Stimulated activated effector memory CD8-positive, alpha-beta T cell treated with anti-CD3 and anti-CD28 coated beads, Interleukin-12 subunit alpha, Interleukin-12 subunit beta, amount 100 ng/mL, for 72 hours (primary cell): ENCODE results near the gene IL1RAP.

Experiments
- ATAC-seq: fragments of 150-1000 bp; cut with Tn5 transposase; 2 replicates; pipeline ENCODE4 v1.10.0; 2021
- DNase-seq, 2 donors: peaks; one replicate each; pipeline ENCODE4 v3.0.0; 2021 to 2022; ENCODE audit warnings: low spot score in 2 of 2
- H3K27ac Mint-ChIP-seq: one replicate; pipeline ENCODE4 v1.8.0; 2022; ENCODE audit warnings: mild to moderate bottlenecking, mixed read lengths
- H3K36me3 Mint-ChIP-seq: one replicate; pipeline ENCODE4 v1.8.0; 2022; ENCODE audit warnings: mild to moderate bottlenecking, mixed read lengths
- H3K4me1 Mint-ChIP-seq: one replicate; pipeline ENCODE4 v1.8.0; 2022; ENCODE audit warnings: mixed read lengths
- H3K4me3 Mint-ChIP-seq: one replicate; pipeline ENCODE4 v1.8.0; 2022; ENCODE audit warnings: mild to moderate bottlenecking, mixed read lengths
- H3K9me3 Mint-ChIP-seq: one replicate; pipeline ENCODE4 v1.8.0; 2022; ENCODE audit warnings: mixed read lengths

The IL1RAP gene

GRCh38 chr3:190574473-190574872, 60.6 kb downstream of the IL1RAP start:
- no peak overlapping the region for H3K27ac Mint-ChIP-seq
- ATAC-seq (no peak), DNase-seq (no peak)
- peaks cover 26% of the 10 kb centered on the region for H3K4me1 Mint-ChIP-seq
- H3K4me3 Mint-ChIP-seq = no peak overlapping the region
- no peaks in the 10 kb centered on the region for H3K9me3 Mint-ChIP-seq
- peaks cover 14% of the 10 kb centered on the region for H3K36me3 Mint-ChIP-seq

- Mint-ChIP-seq H3K4me3 (peak overlapping the region; percentile 8), H3K9me3 (no peaks in the 10 kb centered on the region), H3K4me1 (peaks cover 20% of the 10 kb centered on the region), H3K27ac (peak overlapping the region; percentile 40), H3K36me3 (peaks cover 16% of the 10 kb centered on the region)
- DNase-seq (no peak), ATAC-seq (no peak)
Measured at GRCh38 chr3:190575437-190576185, 61.7 kb downstream of the IL1RAP start.

GRCh38 chr3:190577225-190577624, 63.3 kb downstream of the IL1RAP start:
- Mint-ChIP-seq H3K4me1 (peaks cover 22% of the 10 kb centered on the region), H3K9me3 (no peaks in the 10 kb centered on the region), H3K36me3 (peaks cover 9% of the 10 kb centered on the region), H3K27ac (peak overlapping the region; percentile 65), H3K4me3 (no peak overlapping the region)
- DNase-seq = peak in 1 of 2 donors; percentile 51
- ATAC-seq = peak; percentile 96

GRCh38 chr3:190579514-190580137, 65.7 kb downstream of the IL1RAP start:
- no peak overlapping the region for H3K4me3 Mint-ChIP-seq
- H3K27ac Mint-ChIP-seq = no peak overlapping the region
- H3K4me1 Mint-ChIP-seq = peaks cover 26% of the 10 kb centered on the region
- peaks cover 18% of the 10 kb centered on the region for H3K36me3 Mint-ChIP-seq
- H3K9me3 Mint-ChIP-seq = no peaks in the 10 kb centered on the region
- no peak for DNase-seq
- no peak for ATAC-seq

- ATAC-seq (no peak), DNase-seq (no peak)
- Mint-ChIP-seq H3K4me1 (peaks cover 22% of the 10 kb centered on the region), H3K4me3 (no peak overlapping the region), H3K9me3 (no peaks in the 10 kb centered on the region), H3K36me3 (peaks cover 18% of the 10 kb centered on the region), H3K27ac (no peak overlapping the region)
Measured at GRCh38 chr3:190580417-190580816, 66.5 kb downstream of the IL1RAP start.

- no peak overlapping the region for H3K27ac Mint-ChIP-seq
- H3K4me3 Mint-ChIP-seq = no peak overlapping the region
- peaks cover 19% of the 10 kb centered on the region for H3K36me3 Mint-ChIP-seq
- peaks cover 25% of the 10 kb centered on the region for H3K4me1 Mint-ChIP-seq
- no peak for ATAC-seq
- H3K9me3 Mint-ChIP-seq = no peaks in the 10 kb centered on the region
- no peak for DNase-seq
Measured at GRCh38 chr3:190581041-190581541, 67.2 kb downstream of the IL1RAP start.

- H3K9me3 Mint-ChIP-seq = no peaks in the 10 kb centered on the region
- peaks cover 32% of the 10 kb centered on the region for H3K36me3 Mint-ChIP-seq
- H3K27ac Mint-ChIP-seq = no peak overlapping the region
- H3K4me3 Mint-ChIP-seq = no peak overlapping the region
- peaks cover 41% of the 10 kb centered on the region for H3K4me1 Mint-ChIP-seq
- ATAC-seq = no peak
- DNase-seq = no peak
Measured at GRCh38 chr3:190582667-190583066, 68.8 kb downstream of the IL1RAP start.

GRCh38 chr3:190585805-190586630, 72.1 kb downstream of the IL1RAP start:
- H3K9me3 Mint-ChIP-seq = no peaks in the 10 kb centered on the region
- H3K36me3 Mint-ChIP-seq = peaks cover 37% of the 10 kb centered on the region
- DNase-seq = peak; percentile 16 to 55
- H3K4me3 Mint-ChIP-seq = peak overlapping the region; percentile 64
- H3K27ac Mint-ChIP-seq = peak overlapping the region; percentile 95
- ATAC-seq = peak; percentile 94
- peaks cover 32% of the 10 kb centered on the region for H3K4me1 Mint-ChIP-seq

GRCh38 chr3:190586631-190587011, 72.7 kb downstream of the IL1RAP start:
- Mint-ChIP-seq H3K27ac (peak overlapping the region; percentile 95), H3K4me1 (peaks cover 30% of the 10 kb centered on the region), H3K4me3 (peak overlapping the region; percentile 64), H3K36me3 (peaks cover 37% of the 10 kb centered on the region), H3K9me3 (no peaks in the 10 kb centered on the region)
- DNase-seq = peak; percentile 11 to 57
- ATAC-seq = peak; percentile 85

- no peak overlapping the region for H3K4me3 Mint-ChIP-seq
- peak overlapping the region; percentile 95 for H3K27ac Mint-ChIP-seq
- peaks cover 27% of the 10 kb centered on the region for H3K36me3 Mint-ChIP-seq
- no peak for DNase-seq
- peaks cover 23% of the 10 kb centered on the region for H3K4me1 Mint-ChIP-seq
- H3K9me3 Mint-ChIP-seq = no peaks in the 10 kb centered on the region
- no peak for ATAC-seq
Measured at GRCh38 chr3:190588570-190588969, 74.7 kb downstream of the IL1RAP start.

GRCh38 chr3:190589326-190589725, 75.4 kb downstream of the IL1RAP start:
- Mint-ChIP-seq H3K36me3 (peaks cover 32% of the 10 kb centered on the region), H3K9me3 (no peaks in the 10 kb centered on the region), H3K4me3 (no peak overlapping the region), H3K4me1 (peaks cover 29% of the 10 kb centered on the region), H3K27ac (no peak overlapping the region)
- no peak for DNase-seq
- ATAC-seq = no peak

GRCh38 chr3:190591080-190591479, 77.2 kb downstream of the IL1RAP start:
- Mint-ChIP-seq H3K4me1 (peaks cover 34% of the 10 kb centered on the region), H3K36me3 (peaks cover 31% of the 10 kb centered on the region), H3K27ac (no peak overlapping the region), H3K9me3 (no peaks in the 10 kb centered on the region), H3K4me3 (no peak overlapping the region)
- DNase-seq = no peak
- ATAC-seq = no peak

- no peak overlapping the region for H3K4me3 Mint-ChIP-seq
- H3K36me3 Mint-ChIP-seq = peaks cover 19% of the 10 kb centered on the region
- peak overlapping the region; percentile 60 for H3K27ac Mint-ChIP-seq
- DNase-seq (no peak), ATAC-seq (no peak)
- H3K9me3 Mint-ChIP-seq = no peaks in the 10 kb centered on the region
- peaks cover 17% of the 10 kb centered on the region for H3K4me1 Mint-ChIP-seq
Measured at GRCh38 chr3:190593075-190593474, 79.2 kb downstream of the IL1RAP start.

- H3K36me3 Mint-ChIP-seq = peaks cover 17% of the 10 kb centered on the region
- H3K27ac Mint-ChIP-seq = no peak overlapping the region
- H3K4me3 Mint-ChIP-seq = no peak overlapping the region
- DNase-seq (no peak), ATAC-seq (no peak)
- H3K9me3 Mint-ChIP-seq = no peaks in the 10 kb centered on the region
- H3K4me1 Mint-ChIP-seq = peaks cover 19% of the 10 kb centered on the region
Measured at GRCh38 chr3:190594171-190594570, 80.3 kb downstream of the IL1RAP start.

GRCh38 chr3:190595179-190595795, 81.4 kb downstream of the IL1RAP start:
- ATAC-seq = no peak
- H3K27ac Mint-ChIP-seq = no peak overlapping the region
- no peaks in the 10 kb centered on the region for H3K9me3 Mint-ChIP-seq
- no peak for DNase-seq
- peaks cover 7% of the 10 kb centered on the region for H3K36me3 Mint-ChIP-seq
- peaks cover 22% of the 10 kb centered on the region for H3K4me1 Mint-ChIP-seq
- no peak overlapping the region for H3K4me3 Mint-ChIP-seq
